Inflammatory macrophage treated with lipopolysaccharide for 1 hour (primary cell): ENCODE measurements around the gene SHF.

ENCODE experiments used
- DNase-seq, 2 donors: peaks; one replicate each; pipeline ENCODE4 v3.0.0-alpha.2; 2020 to 2022

The SHF gene

DNA sequence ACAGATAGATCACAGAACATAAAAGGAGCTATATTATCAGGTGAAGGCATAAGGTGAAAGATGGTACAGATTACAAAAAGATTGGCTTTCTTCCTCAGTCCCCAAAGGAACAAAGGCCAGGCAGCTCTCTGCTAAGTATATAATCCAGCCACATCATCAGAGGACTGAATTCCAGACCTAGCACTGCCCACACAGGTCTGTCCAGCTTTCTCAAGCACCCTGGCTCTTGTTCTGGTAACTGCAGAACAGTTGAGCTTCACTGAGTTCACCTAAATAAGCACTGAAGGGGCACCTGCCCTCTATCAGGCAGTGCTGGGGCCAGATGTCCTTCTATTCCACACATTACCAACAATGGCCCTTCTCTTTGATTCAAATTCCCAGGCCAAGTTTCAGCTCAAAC is 64.4 kb downstream of the SHF start:
- no peak for DNase-seq

DNA sequence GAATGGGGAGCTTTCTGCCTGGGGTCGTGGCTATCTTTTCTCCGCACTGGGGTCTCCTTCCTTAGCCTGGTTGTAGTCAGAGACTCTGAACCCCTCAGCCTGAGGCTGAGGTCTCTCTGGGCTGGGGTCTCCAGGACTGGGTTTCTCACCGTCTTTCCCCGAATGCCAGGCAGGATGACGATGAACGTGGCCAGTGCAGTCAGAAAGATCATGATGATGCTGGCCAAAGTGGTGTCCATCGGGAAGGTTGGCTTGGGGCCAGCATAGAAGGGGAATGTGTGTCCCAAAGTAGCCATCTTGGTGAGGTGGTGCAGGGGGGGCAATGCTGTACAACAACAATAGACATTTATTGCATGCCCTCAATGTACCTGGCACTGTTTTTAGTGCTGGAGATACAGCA is 65.0 kb downstream of the SHF start:
- no peak for DNase-seq

- DNase-seq: peak; percentile 68 to 88
Observed at GRCh38 chr15:45121706-45122417, 65.9 kb downstream of the SHF start.

- DNase-seq: no peak
Observed at GRCh38 chr15:45121020-45121419, 66.7 kb downstream of the SHF start.

- DNase-seq: no peak
Observed at GRCh38 chr15:45120081-45120972, 67.4 kb downstream of the SHF start.

DNA sequence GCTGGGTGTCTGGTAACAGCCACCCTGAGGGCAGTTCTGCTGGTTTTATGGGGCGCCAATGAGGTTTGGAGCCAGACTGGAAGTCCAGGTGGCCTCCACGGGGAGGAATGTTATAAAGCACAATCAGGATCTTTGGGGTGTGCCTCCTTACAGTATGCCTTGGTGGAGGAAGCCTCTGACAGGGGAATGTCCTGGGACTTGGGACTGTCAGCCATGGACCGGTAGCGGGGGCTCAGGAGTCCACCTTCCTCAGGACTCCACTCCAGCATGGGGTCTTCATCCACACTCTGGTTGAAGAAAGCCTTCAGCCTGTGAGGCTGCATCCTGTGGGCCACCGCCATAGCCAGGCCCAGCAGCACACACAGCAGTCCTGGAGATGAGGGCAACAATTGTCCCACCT is 68.8 kb downstream of the SHF start:
- DNase-seq: no peak

GRCh38 chr15:45118131-45118588 is 69.6 kb downstream of the SHF start:
- DNase-seq: peak; percentile 69 to 91

DNA sequence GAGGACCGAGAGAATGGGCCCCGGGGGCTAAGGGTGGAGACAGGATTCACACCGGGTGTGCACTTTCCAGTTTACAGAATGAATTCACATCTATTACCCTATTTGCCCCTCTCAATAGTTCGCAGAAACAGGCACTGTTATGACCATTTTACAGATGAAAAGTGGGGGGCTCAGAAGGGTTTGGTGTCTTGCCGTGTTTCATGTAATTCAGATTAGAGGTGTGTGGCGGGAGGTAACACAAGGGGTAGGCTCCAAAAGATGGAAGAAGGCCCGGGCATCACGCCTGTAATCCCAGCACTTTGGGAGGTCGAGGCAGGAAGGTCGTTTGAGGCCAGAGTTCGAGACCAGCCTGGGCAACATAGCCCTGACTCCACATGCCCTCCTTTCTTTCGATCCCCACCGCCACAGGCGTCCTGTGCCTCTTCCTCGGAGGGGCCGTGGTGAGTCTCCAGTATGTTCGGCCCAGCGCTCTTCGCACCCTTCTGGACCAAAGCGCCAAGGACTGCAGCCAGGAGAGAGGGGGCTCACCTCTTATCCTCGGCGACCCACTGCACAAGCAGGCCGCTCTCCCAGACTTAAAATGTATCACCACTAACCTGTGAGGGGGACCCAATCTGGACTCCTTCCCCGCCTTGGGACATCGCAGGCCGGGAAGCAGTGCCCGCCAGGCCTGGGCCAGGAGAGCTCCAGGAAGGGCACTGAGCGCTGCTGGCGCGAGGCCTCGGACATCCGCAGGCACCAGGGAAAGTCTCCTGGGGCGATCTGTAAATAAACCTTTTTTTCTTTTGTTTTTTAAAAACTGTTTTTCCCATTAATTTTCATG is 70.2 kb downstream of the SHF start:
- DNase-seq: no peak
